ENCODE results near the gene CDK5RAP3.
A peak's percentile ranks its signal among the peaks of the same experiment; 100 is the strongest.

Gene CDK5RAP3

DNA sequence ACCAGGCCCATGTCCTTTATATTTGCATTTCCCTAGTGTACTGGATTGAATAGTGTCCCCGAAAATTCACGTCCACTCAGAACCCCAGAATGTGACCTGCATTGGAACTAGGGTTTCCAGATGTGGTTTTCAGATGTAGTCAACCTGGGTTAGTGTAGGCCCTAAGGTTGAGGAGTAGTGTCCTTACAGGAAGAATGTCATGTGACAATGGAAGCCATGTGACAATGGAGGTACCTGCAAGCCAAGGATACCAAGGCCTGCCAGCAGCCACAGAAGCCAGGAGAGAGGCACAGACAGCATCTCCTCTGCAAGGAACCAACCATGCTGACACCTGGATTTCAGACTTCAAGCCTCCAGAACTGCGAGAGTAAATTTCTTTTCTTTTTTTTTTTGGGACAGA is 8.0 kb upstream of the CDK5RAP3 start:
- DNase-seq (ENCODE audit: low read depth): no peak
- TF ChIP-seq CTCF (IDR thresholded peaks at IDR 0.05; ENCODE audit: control insufficient read depth, insufficient read depth, low read depth, low read length, missing control alignments): no peak
- H3K4me3 ChIP-seq (ENCODE audit: control insufficient read depth, low read depth, low read length): no peak overlapping the region

- DNase-seq (ENCODE audit: low read depth): no peak
- no peak for TF ChIP-seq CTCF (IDR thresholded peaks at IDR 0.05; ENCODE audit: control insufficient read depth, insufficient read depth, low read depth, low read length, missing control alignments)
- H3K4me3 ChIP-seq (ENCODE audit: control insufficient read depth, low read depth, low read length): no peak overlapping the region
Measured at GRCh38 chr17:47964856-47965255, 6.1 kb upstream of the CDK5RAP3 start.

GRCh38 chr17:47966079-47966519 is 4.8 kb upstream of the CDK5RAP3 start:
- TF ChIP-seq CTCF (IDR thresholded peaks at IDR 0.05; ENCODE audit: control insufficient read depth, insufficient read depth, low read depth, low read length, missing control alignments): no peak
- no peak overlapping the region for H3K4me3 ChIP-seq (ENCODE audit: control insufficient read depth, low read depth, low read length)
- DNase-seq (ENCODE audit: low read depth): peak; percentile 49

DNA sequence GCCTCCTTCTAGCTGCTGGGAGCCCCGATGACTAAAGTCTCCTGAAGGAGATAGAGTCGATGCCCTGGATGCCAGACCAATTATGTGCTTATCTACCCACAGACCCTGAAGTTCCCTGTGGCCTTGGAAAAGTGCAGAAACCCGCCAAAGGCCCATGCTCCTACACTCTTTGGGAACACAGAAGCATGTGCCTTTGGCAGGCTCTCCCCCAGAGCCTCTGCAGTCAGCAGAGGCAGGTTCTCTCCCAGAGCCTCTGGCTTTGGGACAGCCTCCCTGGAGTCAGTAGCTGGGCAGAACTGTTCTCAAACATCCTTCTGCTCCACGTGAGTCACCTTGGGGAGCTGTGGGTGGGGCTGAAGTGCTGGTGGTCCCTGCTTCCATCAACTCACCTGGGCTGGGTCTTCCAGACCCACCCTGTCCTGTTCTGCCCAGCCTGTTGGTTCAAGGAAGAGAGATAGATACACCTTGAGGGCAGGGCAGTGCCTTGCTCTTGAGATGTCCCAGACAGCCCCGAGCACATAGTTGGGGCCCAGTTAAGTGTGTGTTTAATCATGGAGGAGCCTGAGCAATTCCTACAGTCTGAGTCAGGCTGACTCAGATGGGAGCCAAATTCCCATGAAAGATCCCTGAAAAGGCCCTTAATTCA is 3.2 kb upstream of the CDK5RAP3 start:
- H3K4me3 ChIP-seq (ENCODE audit: control insufficient read depth, low read depth, low read length): no peak overlapping the region
- no peak for TF ChIP-seq CTCF (IDR thresholded peaks at IDR 0.05; ENCODE audit: control insufficient read depth, insufficient read depth, low read depth, low read length, missing control alignments)
- peak; percentile 50 for DNase-seq (ENCODE audit: low read depth)

GRCh38 chr17:47968836-47969235 is 2.1 kb upstream of the CDK5RAP3 start:
- H3K4me3 ChIP-seq (ENCODE audit: control insufficient read depth, low read depth, low read length): no peak overlapping the region
- TF ChIP-seq CTCF (IDR thresholded peaks at IDR 0.05; ENCODE audit: control insufficient read depth, insufficient read depth, low read depth, low read length, missing control alignments): no peak
- no peak for DNase-seq (ENCODE audit: low read depth)

GRCh38 chr17:47969930-47970724 is 786 bp upstream of the CDK5RAP3 start:
- TF ChIP-seq CTCF (IDR thresholded peaks at IDR 0.05; ENCODE audit: control insufficient read depth, insufficient read depth, low read depth, low read length, missing control alignments): no peak
- no peak for DNase-seq (ENCODE audit: low read depth)
- no peak overlapping the region for H3K4me3 ChIP-seq (ENCODE audit: control insufficient read depth, low read depth, low read length)
